HG02973 (cell line): ENCODE data around the gene ZRANB3.

Source experiments
- ATAC-seq: cut with Tn5 transposase; IDR thresholded peaks from one replicate; pipeline ENCODE4 v1.9.1; 2021; ENCODE audit warnings: moderate library complexity; ENCODE audit not compliant: unreplicated experiment

The ZRANB3 gene

DNA sequence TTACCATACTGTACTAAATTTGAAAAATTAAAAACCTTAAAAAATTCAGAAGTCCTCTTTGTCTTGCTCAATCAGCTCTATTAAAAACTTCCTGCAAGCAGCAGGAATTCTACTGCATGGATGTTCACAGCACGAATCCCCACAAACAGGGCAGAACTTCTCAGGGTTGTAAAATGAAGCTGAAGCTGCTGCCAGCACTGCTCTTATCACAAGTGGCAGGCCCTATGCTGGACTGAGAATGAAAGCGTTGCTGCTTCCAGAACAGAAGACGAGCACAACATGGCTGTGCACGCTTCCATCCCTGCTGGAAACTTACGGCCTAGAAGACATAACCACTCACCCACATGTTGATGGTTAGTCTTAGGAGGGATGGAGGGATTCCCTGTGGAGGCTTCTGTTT lies 345.0 kb downstream of the ZRANB3 start:
- no peak for ATAC-seq

GRCh38 chr2:135183822-135184221 lies 347.2 kb downstream of the ZRANB3 start:
- no peak for ATAC-seq

DNA sequence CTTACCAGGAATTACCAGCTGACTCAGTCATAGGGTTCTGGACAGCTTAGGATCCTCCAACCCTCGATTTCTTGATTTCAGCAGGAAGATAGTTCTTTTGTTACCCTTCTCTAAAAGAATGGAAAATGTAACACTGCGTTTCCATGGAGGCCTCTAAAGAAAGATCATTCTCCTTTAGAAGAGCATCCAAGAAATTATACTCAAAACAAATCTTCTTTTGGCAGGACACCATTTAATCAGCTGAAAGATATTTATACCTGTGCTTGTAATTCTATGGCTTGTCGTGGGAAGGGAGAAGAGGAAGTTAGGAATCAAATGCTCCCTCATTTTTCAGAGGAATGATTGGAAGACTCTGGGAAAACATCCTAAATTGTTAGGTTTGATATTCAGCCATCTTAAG lies 348.4 kb downstream of the ZRANB3 start:
- ATAC-seq: no peak

DNA sequence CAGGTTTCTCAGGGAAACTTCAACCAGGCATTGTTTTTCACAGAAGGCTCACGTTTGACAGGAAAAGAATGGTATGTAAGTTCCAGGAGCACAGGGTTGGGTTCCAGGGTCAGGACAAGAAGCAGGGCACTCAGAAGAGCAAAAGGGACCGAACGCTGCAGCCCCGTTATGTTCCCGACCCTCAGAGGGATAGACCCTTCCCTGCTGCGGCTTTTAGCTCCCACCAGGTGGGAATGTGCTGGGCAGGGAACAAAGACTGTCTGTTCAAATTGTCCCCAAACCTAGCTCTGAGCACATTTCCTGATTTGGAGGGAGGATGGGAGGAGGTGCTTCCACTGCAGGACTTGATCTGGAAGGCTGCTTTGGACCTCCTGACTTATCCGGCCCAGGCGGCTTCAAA lies 348.8 kb downstream of the ZRANB3 start:
- ATAC-seq: no peak

GRCh38 chr2:135179689-135180088 lies 351.3 kb downstream of the ZRANB3 start:
- no peak for ATAC-seq

DNA sequence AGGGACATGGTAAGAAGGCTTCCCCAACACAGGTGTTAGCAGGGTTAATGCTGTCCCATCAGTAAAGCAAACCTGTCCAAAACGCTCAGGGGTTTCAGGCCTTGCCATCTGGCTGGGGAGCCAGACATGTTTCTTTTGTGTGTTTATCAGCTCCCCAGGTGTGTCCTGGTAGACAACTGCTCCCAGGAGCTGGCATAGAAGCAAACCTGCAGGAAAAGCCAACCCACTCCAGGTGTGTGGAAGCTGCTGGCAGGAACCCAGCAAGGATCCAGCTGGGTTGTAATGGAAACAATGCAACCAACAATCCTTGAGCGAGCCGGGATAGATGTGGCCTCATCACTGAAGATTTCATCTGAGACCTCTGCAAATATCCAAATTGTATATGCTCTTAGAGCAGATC lies 355.8 kb downstream of the ZRANB3 start:
- ATAC-seq: no peak

GRCh38 chr2:135174810-135175093 lies 356.3 kb downstream of the ZRANB3 start:
- no peak for ATAC-seq

DNA sequence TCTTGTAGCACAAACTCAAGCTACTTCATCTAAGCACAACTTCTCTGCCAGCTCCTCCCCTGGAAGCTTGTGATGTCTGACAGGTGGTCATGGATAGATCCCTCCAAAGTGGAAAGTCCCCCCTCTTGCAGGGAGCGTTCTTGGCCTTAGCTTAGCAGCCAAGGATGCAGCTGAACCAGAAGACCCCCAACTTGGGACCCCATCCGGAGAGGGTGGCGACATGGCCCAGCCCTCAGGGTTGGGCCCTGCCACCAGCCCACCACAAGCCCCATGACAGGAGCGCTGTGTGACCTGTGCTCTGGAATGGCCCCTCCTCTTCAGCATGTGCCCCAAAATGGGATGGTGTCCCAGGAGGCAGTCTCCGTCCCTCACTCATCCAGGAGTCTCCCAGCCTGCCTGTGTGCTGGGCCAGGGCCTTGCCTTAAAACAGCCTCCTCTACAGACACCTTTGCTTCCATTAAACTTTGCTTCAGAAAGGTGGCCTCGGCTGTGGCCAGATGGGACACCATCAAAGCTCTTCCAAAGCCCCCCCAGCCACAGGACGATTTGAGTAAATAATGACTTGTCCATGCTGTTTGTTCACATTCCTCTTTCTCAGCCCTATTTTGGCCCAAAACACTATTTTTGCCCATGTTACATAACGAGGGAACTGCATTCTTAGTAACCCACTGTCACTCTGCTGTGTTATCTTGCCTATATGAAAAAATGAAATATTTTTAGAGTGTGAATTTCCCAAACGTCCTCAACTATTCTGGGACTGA lies 356.8 kb downstream of the ZRANB3 start:
- ATAC-seq: no peak

- ATAC-seq: no peak
These were observed 360.9 kb downstream of the ZRANB3 start for GRCh38 chr2:135169900-135170753.

DNA sequence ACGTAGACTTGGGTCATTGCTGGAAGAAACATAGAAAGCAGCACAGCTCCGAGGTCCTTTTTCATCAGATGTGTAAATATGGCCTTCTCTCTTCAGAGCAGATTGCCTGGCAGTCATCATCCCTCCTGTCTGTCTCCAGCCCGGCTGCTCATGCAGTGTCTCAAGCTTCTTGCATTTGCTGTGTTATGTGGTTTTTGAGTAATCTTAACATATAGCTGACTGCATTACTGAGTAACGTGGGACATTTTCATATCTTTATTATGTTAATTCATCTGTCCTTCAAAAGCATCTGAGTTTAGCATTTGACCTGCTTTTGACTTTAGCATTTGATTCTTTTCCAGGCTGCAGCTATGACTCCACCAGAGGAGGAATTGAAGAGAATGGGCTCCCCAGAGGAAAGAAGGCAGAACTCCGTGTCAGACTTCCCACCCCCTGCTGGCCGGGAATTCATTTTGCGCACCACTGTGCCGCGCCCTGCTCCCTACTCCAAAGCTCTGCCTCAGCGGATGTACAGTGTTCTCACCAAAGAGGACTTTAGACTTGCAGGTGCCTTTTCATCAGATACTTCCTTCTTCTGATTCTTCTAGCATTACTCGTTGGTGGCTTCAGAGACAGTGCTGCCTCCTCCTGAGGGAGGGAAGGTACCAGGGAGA lies 362.7 kb downstream of the ZRANB3 start:
- ATAC-seq: no peak

DNA sequence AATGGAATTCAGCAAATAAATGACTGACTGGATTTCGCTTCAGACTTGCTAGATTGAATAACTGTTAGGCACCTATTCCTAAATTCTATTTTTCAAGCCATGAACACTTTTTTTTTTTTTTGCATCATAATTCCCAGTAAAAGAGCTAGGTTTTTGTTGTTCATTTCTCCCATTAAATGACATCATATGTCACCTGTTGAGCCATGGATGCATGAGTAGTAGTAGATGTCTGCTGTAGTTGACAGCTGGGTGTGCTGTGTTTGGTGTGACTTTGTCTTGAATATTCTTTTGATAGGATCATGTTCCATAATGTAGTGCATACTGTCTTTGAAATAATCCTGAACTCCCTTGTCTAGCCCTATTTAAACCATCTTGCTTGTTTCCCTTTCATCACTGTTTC lies 363.7 kb downstream of the ZRANB3 start:
- ATAC-seq: no peak

DNA sequence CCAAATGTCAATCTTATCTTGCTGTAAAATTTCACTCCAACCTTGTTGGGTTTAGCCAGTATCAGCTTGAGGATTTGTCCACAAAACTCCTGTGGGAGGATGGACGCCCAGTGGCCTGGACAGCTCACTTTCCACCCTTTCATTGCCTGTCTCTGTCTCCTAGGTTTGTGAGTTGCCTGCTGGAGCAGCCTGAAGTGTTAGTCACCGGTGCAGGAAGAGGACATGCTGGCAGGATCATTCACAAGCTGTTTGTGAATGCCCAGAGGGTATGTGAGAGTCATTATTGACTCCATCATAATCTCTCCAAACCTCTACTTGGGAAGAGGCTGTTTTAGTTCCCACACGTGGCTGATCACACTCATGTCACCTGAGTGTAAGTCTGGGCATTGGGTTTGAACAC lies 366.6 kb downstream of the ZRANB3 start:
- ATAC-seq: no peak

GRCh38 chr2:135163901-135164300 lies 367.1 kb downstream of the ZRANB3 start:
- no peak for ATAC-seq

- ATAC-seq: no peak
These were observed 367.7 kb downstream of the ZRANB3 start for GRCh38 chr2:135163306-135163705.

DNA sequence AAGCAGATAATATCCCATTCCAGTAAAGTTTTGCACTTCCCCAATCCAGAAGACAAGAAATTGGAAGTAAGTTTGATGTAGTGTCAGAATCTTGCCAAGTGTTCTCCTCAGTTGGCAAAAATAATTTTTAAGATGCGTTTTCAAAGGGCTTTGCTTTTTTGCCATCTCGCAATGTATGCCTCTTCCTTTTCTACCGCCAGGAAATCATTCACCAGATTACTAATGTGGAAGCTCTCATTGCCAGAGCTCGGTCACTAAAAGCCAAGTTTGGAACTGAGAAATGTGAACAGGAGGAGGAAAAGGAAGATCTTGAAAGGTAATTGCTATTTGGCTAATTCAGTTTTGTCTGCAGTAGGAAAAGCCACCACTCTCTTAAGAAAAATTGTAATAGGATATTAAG lies 368.2 kb downstream of the ZRANB3 start:
- no peak for ATAC-seq

DNA sequence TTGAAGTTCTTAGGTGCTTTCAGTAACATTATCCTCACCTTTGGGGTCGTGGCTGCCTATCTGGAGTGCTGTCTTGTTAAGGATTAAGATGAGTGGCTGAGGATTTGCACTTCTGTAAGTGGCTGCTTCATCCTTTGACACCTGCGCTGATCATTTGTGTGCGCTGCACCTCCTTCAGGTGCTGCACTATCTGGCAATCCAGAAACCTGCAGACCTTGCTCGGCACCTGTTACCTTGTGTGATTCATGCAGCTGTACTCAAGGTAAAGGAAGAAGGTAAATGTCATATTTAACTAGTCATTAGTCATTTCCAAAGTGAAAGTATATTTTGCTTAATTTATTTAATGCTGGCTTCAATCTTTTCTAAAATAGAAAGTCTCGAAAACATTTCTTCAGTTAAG lies 368.6 kb downstream of the ZRANB3 start:
- no peak for ATAC-seq

GRCh38 chr2:135159191-135159590 lies 371.8 kb downstream of the ZRANB3 start:
- no peak for ATAC-seq

- no peak for ATAC-seq
These were observed 373.2 kb downstream of the ZRANB3 start for GRCh38 chr2:135157856-135158255.

GRCh38 chr2:135154962-135155361 lies 376.1 kb downstream of the ZRANB3 start:
- ATAC-seq: no peak

DNA sequence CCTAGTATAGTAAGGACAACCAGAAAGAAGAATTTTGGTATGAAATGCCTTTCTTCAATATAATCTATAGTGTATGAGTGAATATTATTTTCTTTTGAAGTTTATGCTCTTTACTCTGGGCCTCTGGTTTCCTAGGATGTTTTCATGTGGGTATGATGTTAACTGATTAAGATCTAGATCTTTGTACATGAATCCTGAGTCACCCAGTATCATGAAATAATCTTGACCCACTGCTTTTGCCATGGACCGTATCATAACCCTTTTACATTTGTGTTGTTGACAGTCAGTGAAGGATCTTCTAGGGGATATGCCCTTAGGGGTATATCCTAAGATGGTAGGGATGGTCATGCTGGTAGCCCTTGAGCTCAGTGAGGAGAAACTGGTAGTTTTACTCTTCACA lies 378.7 kb downstream of the ZRANB3 start:
- ATAC-seq: no peak

GRCh38 chr2:135151615-135152014 lies 379.4 kb downstream of the ZRANB3 start:
- no peak for ATAC-seq

- ATAC-seq: no peak
These were observed 380.3 kb downstream of the ZRANB3 start for GRCh38 chr2:135150725-135151124.
